EL (cell line): ENCODE results near the gene METTL8.

Source experiments
- DNase-seq: peaks from one replicate; pipeline ENCODE4 v3.0.0-alpha.2; 2016

The METTL8 gene, protein sequence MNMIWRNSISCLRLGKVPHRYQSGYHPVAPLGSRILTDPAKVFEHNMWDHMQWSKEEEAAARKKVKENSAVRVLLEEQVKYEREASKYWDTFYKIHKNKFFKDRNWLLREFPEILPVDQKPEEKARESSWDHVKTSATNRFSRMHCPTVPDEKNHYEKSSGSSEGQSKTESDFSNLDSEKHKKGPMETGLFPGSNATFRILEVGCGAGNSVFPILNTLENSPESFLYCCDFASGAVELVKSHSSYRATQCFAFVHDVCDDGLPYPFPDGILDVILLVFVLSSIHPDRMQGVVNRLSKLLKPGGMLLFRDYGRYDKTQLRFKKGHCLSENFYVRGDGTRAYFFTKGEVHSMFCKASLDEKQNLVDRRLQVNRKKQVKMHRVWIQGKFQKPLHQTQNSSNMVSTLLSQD

GRCh38 chr2:171433763-171434012 lies at the start of gene METTL8:
METTL8 (minus strand) TSS chr2:171433990; CDS start chr2:171392185, 41,805 bp downstream.
- DNase-seq, result no peak

DNA sequence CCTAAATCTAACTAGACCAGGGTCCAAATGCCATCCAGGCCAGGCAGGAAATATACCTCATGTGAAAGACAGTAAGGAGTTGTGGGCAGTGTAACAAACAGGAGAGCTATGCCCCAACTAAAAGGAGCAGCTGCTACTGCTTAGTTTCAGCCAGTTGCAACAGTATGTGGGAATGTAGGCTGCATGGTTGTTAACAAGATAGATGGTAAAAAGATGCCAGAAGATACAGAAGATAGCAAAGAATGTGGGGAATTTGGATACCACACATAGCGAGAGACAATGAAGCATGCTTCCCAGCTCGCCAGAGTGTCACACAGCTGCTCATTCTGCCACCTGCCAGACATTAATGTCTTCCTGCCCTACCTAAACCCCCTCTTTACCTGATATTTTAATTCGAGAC lies 49.1 kb upstream of the METTL8 start:
- DNase-seq, result peak; percentile 72

- peak; percentile 7 for DNase-seq
Measured at GRCh38 chr2:171482308-171482707, 48.5 kb upstream of the METTL8 start.

DNA sequence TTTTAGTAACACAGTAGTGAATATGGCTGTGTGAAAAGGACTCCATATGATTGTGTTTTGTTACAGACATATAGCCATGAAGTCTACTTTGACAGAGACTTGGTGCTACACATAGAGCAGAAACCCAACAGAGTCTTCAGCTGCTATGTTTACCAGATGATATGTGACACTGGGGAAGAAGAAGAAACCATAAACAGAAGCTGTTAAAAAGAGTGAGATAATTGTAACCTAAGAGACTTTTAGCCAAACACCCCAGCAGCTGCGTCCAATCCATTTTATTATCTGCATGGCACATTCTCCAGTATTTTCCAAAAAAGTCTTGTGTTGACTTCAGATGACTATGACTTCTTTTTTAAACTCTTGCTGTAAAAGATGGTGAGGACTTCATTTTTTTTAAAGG lies 47.1 kb upstream of the METTL8 start:
- DNase-seq, result no peak

DNA sequence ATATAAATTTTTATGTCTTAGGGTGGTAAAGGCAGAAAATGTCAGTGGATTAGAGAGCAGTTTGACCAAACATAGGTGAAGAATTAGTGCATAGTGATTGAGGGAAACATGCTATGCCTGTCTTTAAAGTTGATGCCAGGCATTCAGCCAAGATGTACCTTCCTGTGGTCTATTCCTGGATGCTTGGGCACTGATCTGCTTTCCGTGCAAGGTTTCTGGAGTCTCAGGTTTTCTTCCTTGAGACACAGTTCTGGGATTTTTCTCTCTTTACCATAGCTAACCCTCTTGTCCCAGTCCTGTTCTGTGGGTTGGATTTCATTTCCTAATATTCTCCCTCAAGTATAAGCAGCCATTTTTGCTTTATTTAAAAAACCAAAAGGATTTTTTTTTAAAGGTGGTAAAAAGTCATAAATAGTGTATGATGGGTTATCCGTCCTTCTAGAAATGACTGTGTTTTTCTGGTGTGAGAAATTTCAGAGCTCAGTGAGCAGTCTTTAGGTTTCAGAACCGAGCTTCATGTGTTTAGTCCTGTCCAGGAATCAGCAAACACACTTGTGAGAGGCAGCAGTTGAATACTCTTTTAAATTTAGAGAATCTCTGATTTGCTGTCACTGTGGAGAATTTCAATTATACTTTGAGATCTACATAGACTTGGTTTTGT lies 45.5 kb upstream of the METTL8 start:
- DNase-seq, result no peak

DNA sequence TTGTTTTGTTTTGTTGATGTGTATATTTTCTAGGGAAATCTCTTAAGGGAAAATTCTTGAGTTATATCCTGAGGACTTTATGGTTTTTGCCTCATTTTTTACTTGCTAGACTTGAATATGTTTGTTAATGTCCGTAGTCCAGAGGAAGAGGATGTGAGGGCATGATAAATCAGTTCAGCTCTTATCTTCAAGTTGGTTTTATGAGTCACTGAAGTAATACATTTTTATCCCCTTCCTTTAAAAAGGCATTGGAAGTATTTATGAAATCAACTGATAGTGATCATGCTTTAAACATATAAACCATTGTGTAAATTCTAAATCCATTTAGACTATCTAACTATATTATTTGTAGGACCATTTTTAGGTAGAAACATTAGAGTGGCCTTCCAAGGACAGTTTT lies 44.6 kb upstream of the METTL8 start:
- peak; percentile 59 for DNase-seq

DNA sequence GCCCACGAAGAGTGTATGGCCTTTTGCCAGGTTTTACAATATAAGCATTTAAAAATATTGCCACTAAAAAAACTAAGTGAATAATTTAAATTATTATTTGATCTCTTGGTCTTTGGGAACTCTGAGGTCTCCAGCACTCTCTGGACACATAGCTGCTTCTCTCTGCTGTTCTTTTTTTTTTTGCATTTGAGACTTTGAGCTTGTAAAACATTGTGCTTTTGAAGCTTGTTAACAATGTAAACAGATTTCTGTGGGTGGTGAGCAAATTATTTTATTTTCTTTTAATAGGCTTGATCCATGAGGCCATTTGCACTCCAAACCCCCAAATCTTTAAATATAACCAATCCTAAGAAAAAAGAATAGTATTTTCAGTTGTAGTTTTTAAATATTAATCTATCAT lies 42.2 kb upstream of the METTL8 start:
- DNase-seq, result no peak

GRCh38 chr2:171470129-171470528 lies 36.3 kb upstream of the METTL8 start:
- no peak for DNase-seq

DNA sequence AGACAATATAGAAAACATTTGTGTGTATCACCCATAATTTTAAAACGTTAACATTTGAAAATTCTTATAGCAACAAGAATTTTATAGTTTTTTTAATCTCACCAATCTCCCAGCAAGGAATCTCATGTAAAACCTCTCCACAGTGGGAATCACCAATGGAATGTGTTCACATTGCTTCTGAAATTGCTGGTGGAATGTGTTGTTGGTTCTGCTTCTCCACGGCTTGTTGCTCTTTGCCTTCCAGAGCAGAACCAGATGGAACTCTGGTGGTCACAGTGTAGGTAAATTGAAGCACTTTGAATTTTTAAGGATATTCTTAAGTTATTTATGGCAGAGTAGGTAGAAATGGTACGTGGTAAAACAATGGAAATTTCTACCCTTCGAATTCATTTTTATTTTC lies 35.4 kb upstream of the METTL8 start:
- DNase-seq, result peak; percentile 42

DNA sequence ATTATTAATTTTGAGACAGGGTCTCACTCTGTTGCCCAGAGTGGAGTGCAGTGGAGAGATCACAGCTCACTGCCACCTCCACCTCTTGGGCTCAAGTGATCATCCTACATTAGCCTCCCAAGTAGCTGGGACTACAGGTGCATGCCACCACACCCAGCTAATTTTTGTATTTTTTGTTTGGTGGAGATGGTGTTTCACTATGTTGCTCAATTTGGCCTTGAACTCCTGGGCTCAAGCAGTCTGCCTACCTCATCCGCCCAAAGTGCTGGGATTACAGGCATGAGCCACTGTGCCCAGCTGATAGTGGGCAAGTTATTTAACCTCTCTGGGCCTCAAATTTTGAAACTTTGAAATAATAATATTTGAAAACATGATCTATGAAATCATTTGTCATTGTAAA lies 26.7 kb upstream of the METTL8 start:
- no peak for DNase-seq

- DNase-seq, result no peak
Measured at GRCh38 chr2:171459498-171459897, 25.7 kb upstream of the METTL8 start.

- no peak for DNase-seq
Measured at GRCh38 chr2:171452773-171453172, 19.0 kb upstream of the METTL8 start.

- DNase-seq, result no peak
Measured at GRCh38 chr2:171451074-171451473, 17.3 kb upstream of the METTL8 start.

- DNase-seq, result no peak
Measured at GRCh38 chr2:171447675-171448074, 13.9 kb upstream of the METTL8 start.

DNA sequence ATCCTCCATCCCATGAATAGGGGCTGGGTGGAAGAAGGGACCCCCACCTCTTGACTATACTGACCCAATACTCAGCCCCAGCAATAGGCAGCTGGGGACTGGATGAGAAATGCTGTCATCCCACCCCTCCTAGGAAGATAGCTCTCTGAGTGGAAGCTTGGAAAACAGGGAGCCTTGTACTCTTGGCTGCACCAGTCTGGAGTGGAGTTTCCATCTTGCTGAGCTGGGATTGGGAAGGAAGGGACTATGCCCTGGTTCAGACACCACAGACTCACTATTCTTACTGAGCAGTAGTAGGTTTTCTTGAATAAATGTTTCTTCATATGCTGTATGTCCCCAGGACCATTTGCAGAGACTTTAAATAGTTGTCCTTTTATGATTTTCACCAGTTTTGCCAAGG lies 7.7 kb upstream of the METTL8 start:
- DNase-seq, result no peak

DNA sequence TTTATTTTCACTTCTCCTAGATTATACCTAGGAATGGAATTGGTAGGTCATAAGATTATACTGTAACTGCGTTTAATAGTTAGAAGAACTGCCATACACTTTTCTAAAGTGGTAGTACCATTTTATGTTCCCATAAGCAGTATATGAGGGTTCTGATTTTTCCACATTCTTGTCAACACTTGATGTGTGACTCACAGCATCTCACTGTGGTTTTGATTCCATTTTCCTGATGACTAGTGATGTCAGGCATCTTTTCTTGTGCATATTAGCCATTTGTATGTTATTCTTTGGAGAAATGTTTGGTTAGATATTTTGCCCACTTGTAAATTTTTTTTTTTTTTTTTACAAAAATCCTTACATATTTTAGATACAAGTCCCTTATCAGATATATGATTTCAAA lies 2.5 kb upstream of the METTL8 start:
- DNase-seq, result peak; percentile 93

- peak; percentile 95 for DNase-seq
Measured at GRCh38 chr2:171434013-171434989, 511 bp upstream of the METTL8 start, which contains the start of gene DCAF17. DCAF17 (plus strand) TSS chr2:171434226; CDS start chr2:171434578, 352 bp downstream.

GRCh38 chr2:171432969-171433762 lies 624 bp downstream of the METTL8 start:
- DNase-seq, result peak; percentile 5

GRCh38 chr2:171432206-171432968 lies 1.4 kb downstream of the METTL8 start:
- DNase-seq, result no peak

- DNase-seq, result no peak
Measured at GRCh38 chr2:171431677-171432167, 2.1 kb downstream of the METTL8 start.
